ENCODE measurements around the gene IGLL5.
"Not testable (repeated sequence)": the region's sequence is repeated elsewhere in the genome, so short reads cannot be mapped to it uniquely, and the experiment has no call there.

The IGLL5 gene

GRCh38 chr22:22900527-22901205 lies 13.1 kb downstream of the IGLL5 start:
- DNase-seq (ENCODE audit: low read depth in 3 of 3), result not testable (repeated sequence)

- no peak for DNase-seq (ENCODE audit: low read depth in 3 of 3)
Measured at GRCh38 chr22:22901578-22902218, 14.1 kb downstream of the IGLL5 start.

- no peak for DNase-seq (ENCODE audit: low read depth in 3 of 3)
Measured at GRCh38 chr22:22902247-22903001, 14.8 kb downstream of the IGLL5 start.

GRCh38 chr22:22903355-22903777 lies 15.8 kb downstream of the IGLL5 start:
- DNase-seq (ENCODE audit: low read depth in 3 of 3), result no peak

GRCh38 chr22:22903781-22904192 lies 16.2 kb downstream of the IGLL5 start:
- not testable (repeated sequence) for DNase-seq (ENCODE audit: low read depth in 3 of 3)

GRCh38 chr22:22904736-22905135 lies 17.1 kb downstream of the IGLL5 start:
- not testable (repeated sequence) for DNase-seq (ENCODE audit: low read depth in 3 of 3)

- not testable (repeated sequence) for DNase-seq (ENCODE audit: low read depth in 3 of 3)
Measured at GRCh38 chr22:22906391-22906790, 18.8 kb downstream of the IGLL5 start.

- DNase-seq (ENCODE audit: low read depth in 3 of 3), result no peak
Measured at GRCh38 chr22:22906907-22907550, 19.4 kb downstream of the IGLL5 start.

GRCh38 chr22:22907551-22908494 lies 20.2 kb downstream of the IGLL5 start:
- DNase-seq (ENCODE audit: low read depth in 3 of 3), result no peak

GRCh38 chr22:22908495-22908861 lies 20.9 kb downstream of the IGLL5 start:
- DNase-seq (ENCODE audit: low read depth in 3 of 3), result no peak

- DNase-seq (ENCODE audit: low read depth in 3 of 3), result no peak
Measured at GRCh38 chr22:22908941-22909604, 21.5 kb downstream of the IGLL5 start.

GRCh38 chr22:22909605-22910271 lies 22.1 kb downstream of the IGLL5 start:
- DNase-seq (ENCODE audit: low read depth in 3 of 3), result no peak

- no peak for DNase-seq (ENCODE audit: low read depth in 3 of 3)
Measured at GRCh38 chr22:22910272-22911240, 22.9 kb downstream of the IGLL5 start.

GRCh38 chr22:22911327-22912134 lies 23.9 kb downstream of the IGLL5 start:
- DNase-seq (ENCODE audit: low read depth in 3 of 3), result no peak

- no peak for DNase-seq (ENCODE audit: low read depth in 3 of 3)
Measured at GRCh38 chr22:22912135-22912987, 24.7 kb downstream of the IGLL5 start.

GRCh38 chr22:22912988-22913253 lies 25.3 kb downstream of the IGLL5 start:
- DNase-seq (ENCODE audit: low read depth in 3 of 3), result no peak

GRCh38 chr22:22913989-22914388 lies 26.4 kb downstream of the IGLL5 start:
- no peak for DNase-seq (ENCODE audit: low read depth in 3 of 3)

Data from stimulated activated CD4-positive, alpha-beta T cell treated with anti-CD3 and anti-CD28 coated beads, TNF-alpha, amount 100 ng/mL, for 4 hours (primary cell).